Bronchial epithelial cell (primary cell): ENCODE measurements around the gene TSC2. TPM values are rescaled to one million over a fixed set of nuclear protein-coding genes. Genes with fewer than 3 reads are reported as not detected.

ENCODE experiments used
- DNase-seq: peaks from one replicate; pipeline ENCODE4 v3.0.0-alpha.2; 2010; ENCODE audit warnings: low read depth
- FAIRE-seq: peaks from 2 replicates; lab custom pipeline; 2011; peaks lifted over from hg19 to GRCh38; lab: Jason Lieb, UNC
- H3K27me3 ChIP-seq: 2 replicates; pipeline ENCODE4 v1.5.1; 2011; ENCODE audit warnings: low read length; ENCODE audit not compliant: control insufficient read depth, insufficient read depth
- H3K36me3 ChIP-seq: 2 replicates; pipeline ENCODE4 v1.5.1; 2011; ENCODE audit warnings: low read length; ENCODE audit not compliant: control insufficient read depth, insufficient read depth
- H3K4me3 ChIP-seq: 2 replicates; pipeline ENCODE4 v1.5.1; 2011; ENCODE audit warnings: mild to moderate bottlenecking, low read depth, low read length, control low read depth
- CTCF ChIP-seq: IDR thresholded peaks from 2 replicates; pipeline ENCODE4 v1.5.1; 2011; ENCODE audit warnings: mild to moderate bottlenecking, moderate library complexity, low read length, control low read depth, inconsistent platforms; ENCODE audit not compliant: insufficient read depth, severe bottlenecking
- total RNA-seq: library from RNA; depleted of rRNA; stranded (reverse); fragments of >200 nt; gene quantifications from 2 replicates; pipeline ENCODE4 v1.2.1, GENCODE V29; 2014

Gene TSC2
- total RNA-seq, 1 donor from 2014 or later = 25.0 TPM

GRCh38 chr16:2086812-2087747 lies 39.3 kb downstream of the TSC2 start:
- H3K27me3 ChIP-seq = no peaks in the 10 kb centered on the region
- FAIRE-seq (no peak), DNase-seq (no peak)
- peaks cover 44% of the 10 kb centered on the region for H3K36me3 ChIP-seq
- no peak for TF ChIP-seq CTCF
- no peak overlapping the region for H3K4me3 ChIP-seq

- H3K4me3 ChIP-seq = no peak overlapping the region
- DNase-seq (no peak), FAIRE-seq (peak; percentile 58)
- peaks cover 45% of the 10 kb centered on the region for H3K36me3 ChIP-seq
- TF ChIP-seq CTCF = no peak
- H3K27me3 ChIP-seq = no peaks in the 10 kb centered on the region
Measured at GRCh38 chr16:2087748-2088631, 40.2 kb downstream of the TSC2 start.

- Histone ChIP-seq H3K27me3 (no peaks in the 10 kb centered on the region), H3K4me3 (no peak overlapping the region), H3K36me3 (peaks cover 45% of the 10 kb centered on the region)
- TF ChIP-seq CTCF = no peak
- FAIRE-seq (no peak), DNase-seq (peak; percentile 71)
Measured at GRCh38 chr16:2088759-2089358, 41.1 kb downstream of the TSC2 start.

- H3K27me3 ChIP-seq = no peaks in the 10 kb centered on the region
- peaks cover 43% of the 10 kb centered on the region for H3K36me3 ChIP-seq
- no peak overlapping the region for H3K4me3 ChIP-seq
- no peak for FAIRE-seq
- no peak for DNase-seq
- TF ChIP-seq CTCF = no peak
Measured at GRCh38 chr16:2089706-2090480, 42.1 kb downstream of the TSC2 start.

- H3K36me3 ChIP-seq = peaks cover 43% of the 10 kb centered on the region
- DNase-seq = no peak
- no peak for FAIRE-seq
- H3K27me3 ChIP-seq = no peaks in the 10 kb centered on the region
- no peak for TF ChIP-seq CTCF
- H3K4me3 ChIP-seq = no peak overlapping the region
Measured at GRCh38 chr16:2090481-2090776, 42.6 kb downstream of the TSC2 start.
